ENCODE data around the gene ATP23. TPM values are rescaled to one million over a fixed set of nuclear protein-coding genes. Genes with fewer than 3 reads are reported as not detected.
A peak's percentile ranks its signal among the peaks of the same experiment; 100 is the strongest.

The ATP23 gene
- total and polyA plus RNA-seq, 10 of the 15 experiments (the other 5 are each of a cell fraction or from before 2014, with no cell fraction given) = 1.6 to 28.1 (median 15.1) TPM

DNA sequence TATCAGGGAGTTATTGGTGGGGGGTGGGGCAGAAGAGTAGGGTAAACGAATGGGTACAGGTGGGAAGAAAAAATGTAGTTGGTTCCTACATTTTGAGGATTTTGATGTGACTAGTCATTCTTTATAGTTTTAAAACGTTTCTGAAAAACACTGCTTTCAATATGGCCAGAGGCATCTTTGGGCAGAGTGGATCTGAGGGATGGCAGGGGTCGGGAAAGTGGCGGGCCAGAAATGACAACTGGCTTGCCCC, 527 bp upstream of the ATP23 start (continued):
- TF ChIP-seq, protein P1, sequence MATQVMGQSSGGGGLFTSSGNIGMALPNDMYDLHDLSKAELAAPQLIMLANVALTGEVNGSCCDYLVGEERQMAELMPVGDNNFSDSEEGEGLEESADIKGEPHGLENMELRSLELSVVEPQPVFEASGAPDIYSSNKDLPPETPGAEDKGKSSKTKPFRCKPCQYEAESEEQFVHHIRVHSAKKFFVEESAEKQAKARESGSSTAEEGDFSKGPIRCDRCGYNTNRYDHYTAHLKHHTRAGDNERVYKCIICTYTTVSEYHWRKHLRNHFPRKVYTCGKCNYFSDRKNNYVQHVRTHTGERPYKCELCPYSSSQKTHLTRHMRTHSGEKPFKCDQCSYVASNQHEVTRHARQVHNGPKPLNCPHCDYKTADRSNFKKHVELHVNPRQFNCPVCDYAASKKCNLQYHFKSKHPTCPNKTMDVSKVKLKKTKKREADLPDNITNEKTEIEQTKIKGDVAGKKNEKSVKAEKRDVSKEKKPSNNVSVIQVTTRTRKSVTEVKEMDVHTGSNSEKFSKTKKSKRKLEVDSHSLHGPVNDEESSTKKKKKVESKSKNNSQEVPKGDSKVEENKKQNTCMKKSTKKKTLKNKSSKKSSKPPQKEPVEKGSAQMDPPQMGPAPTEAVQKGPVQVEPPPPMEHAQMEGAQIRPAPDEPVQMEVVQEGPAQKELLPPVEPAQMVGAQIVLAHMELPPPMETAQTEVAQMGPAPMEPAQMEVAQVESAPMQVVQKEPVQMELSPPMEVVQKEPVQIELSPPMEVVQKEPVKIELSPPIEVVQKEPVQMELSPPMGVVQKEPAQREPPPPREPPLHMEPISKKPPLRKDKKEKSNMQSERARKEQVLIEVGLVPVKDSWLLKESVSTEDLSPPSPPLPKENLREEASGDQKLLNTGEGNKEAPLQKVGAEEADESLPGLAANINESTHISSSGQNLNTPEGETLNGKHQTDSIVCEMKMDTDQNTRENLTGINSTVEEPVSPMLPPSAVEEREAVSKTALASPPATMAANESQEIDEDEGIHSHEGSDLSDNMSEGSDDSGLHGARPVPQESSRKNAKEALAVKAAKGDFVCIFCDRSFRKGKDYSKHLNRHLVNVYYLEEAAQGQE (IDR thresholded peaks at IDR 0.05; ENCODE audit: low read depth, low read length) = no peak
- TF ChIP-seq CHD1 (IDR thresholded peaks at IDR 0.05; ENCODE audit: low read depth, low read length) = no peak
- TF ChIP-seq HDAC6 (IDR thresholded peaks at IDR 0.05; ENCODE audit: unreplicated experiment) = no peak
- TF ChIP-seq IKZF2 (IDR thresholded peaks at IDR 0.05) = 0 out of 4 replicates have a peak, but pooled peaks of 1 of the 2 experiments have one; percentile 8
- TF ChIP-seq MTA2 (IDR thresholded peaks at IDR 0.05; ENCODE audit: low read depth) = peak; percentile 22; the same call in 1 of the 2 replicates
- TF ChIP-seq BHLHE40 (IDR thresholded peaks at IDR 0.05; ENCODE audit: borderline replicate concordance in 1 of 2, low read depth in 2 of 2, low read length in 1 of 2) = no peak
- TF ChIP-seq FOXM1 (IDR thresholded peaks at IDR 0.05; ENCODE audit: low read depth, low read length) = no peak
- no peak for TF ChIP-seq ZNF217 (IDR thresholded peaks at IDR 0.05)
- TF ChIP-seq, protein P2, sequence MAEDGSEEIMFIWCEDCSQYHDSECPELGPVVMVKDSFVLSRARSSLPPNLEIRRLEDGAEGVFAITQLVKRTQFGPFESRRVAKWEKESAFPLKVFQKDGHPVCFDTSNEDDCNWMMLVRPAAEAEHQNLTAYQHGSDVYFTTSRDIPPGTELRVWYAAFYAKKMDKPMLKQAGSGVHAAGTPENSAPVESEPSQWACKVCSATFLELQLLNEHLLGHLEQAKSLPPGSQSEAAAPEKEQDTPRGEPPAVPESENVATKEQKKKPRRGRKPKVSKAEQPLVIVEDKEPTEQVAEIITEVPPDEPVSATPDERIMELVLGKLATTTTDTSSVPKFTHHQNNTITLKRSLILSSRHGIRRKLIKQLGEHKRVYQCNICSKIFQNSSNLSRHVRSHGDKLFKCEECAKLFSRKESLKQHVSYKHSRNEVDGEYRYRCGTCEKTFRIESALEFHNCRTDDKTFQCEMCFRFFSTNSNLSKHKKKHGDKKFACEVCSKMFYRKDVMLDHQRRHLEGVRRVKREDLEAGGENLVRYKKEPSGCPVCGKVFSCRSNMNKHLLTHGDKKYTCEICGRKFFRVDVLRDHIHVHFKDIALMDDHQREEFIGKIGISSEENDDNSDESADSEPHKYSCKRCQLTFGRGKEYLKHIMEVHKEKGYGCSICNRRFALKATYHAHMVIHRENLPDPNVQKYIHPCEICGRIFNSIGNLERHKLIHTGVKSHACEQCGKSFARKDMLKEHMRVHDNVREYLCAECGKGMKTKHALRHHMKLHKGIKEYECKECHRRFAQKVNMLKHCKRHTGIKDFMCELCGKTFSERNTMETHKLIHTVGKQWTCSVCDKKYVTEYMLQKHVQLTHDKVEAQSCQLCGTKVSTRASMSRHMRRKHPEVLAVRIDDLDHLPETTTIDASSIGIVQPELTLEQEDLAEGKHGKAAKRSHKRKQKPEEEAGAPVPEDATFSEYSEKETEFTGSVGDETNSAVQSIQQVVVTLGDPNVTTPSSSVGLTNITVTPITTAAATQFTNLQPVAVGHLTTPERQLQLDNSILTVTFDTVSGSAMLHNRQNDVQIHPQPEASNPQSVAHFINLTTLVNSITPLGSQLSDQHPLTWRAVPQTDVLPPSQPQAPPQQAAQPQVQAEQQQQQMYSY (CRISPR knock-in tag; IDR thresholded peaks at IDR 0.05) = no peak
- TF ChIP-seq KLF5 (IDR thresholded peaks at IDR 0.05; ENCODE audit: partially characterized antibody) = no peak
- TF ChIP-seq POLR2AphosphoS2 (IDR thresholded peaks at IDR 0.05; ENCODE audit: low read depth, low read length) = no peak
- TF ChIP-seq, protein P3, sequence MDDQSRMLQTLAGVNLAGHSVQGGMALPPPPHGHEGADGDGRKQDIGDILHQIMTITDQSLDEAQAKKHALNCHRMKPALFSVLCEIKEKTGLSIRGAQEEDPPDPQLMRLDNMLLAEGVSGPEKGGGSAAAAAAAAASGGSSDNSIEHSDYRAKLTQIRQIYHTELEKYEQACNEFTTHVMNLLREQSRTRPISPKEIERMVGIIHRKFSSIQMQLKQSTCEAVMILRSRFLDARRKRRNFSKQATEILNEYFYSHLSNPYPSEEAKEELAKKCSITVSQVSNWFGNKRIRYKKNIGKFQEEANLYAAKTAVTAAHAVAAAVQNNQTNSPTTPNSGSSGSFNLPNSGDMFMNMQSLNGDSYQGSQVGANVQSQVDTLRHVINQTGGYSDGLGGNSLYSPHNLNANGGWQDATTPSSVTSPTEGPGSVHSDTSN (IDR thresholded peaks at IDR 0.05; ENCODE audit: insufficient replicate concordance, low read depth, low read length) = no peak
- no peak for TF ChIP-seq CTCF (IDR thresholded peaks at IDR 0.05 in 2 of 3, conservative IDR thresholded peaks at IDR 0.05 in 1 of 3; ENCODE audit: control insufficient read depth in 2 of 3, extremely low read depth in 1 of 3, insufficient read depth in 1 of 3, low read depth in 3 of 3, low read length in 3 of 3)
- TF ChIP-seq, protein P4, sequence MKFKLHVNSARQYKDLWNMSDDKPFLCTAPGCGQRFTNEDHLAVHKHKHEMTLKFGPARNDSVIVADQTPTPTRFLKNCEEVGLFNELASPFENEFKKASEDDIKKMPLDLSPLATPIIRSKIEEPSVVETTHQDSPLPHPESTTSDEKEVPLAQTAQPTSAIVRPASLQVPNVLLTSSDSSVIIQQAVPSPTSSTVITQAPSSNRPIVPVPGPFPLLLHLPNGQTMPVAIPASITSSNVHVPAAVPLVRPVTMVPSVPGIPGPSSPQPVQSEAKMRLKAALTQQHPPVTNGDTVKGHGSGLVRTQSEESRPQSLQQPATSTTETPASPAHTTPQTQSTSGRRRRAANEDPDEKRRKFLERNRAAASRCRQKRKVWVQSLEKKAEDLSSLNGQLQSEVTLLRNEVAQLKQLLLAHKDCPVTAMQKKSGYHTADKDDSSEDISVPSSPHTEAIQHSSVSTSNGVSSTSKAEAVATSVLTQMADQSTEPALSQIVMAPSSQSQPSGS (IDR thresholded peaks at IDR 0.05; ENCODE audit: low read length) = no peak
- 0 out of 2 replicates have a peak, but pooled peaks have one; percentile 5 for TF ChIP-seq DPF2 (IDR thresholded peaks at IDR 0.05)
- TF ChIP-seq YY1 (IDR thresholded peaks at IDR 0.05; ENCODE audit: low read depth, low read length) = 0 out of 2 replicates have a peak, but pooled peaks have one; percentile 37
- TF ChIP-seq SPI1 (IDR thresholded peaks at IDR 0.05; ENCODE audit: borderline replicate concordance, insufficient read depth, low read depth, low read length) = no peak
- no peak for TF ChIP-seq JUNB (IDR thresholded peaks at IDR 0.05)
- no peak for TF ChIP-seq RBBP5 (conservative IDR thresholded peaks at IDR 0.05)
- TF ChIP-seq YBX1 (IDR thresholded peaks at IDR 0.05) = no peak
